ENCODE measurements around the gene LRMDA. TPM values are rescaled to one million over a fixed set of nuclear protein-coding genes. Genes with fewer than 3 reads are reported as not detected.

LRMDA gene
- total RNA-seq, 1 experiment from 2014 or later, result 4.8 TPM

- TF ChIP-seq SRF (IDR thresholded peaks at IDR 0.05; ENCODE audit: low read depth), result no peak
Observed at GRCh38 chr10:76463111-76463510, 1031.7 kb downstream of the LRMDA start (continued).

- ChIA-PET RAD21 (ENCODE audit: low non-redundant PET in 1 of 2, low total read pairs in 2 of 2, uncharacterized antibody in 2 of 2, unreplicated experiment in 2 of 2) (no interaction called here), CTCF (no interaction called here), POLR2A (no interaction called here)
- no peaks in the 10 kb centered on the region for H3K9me2 ChIP-seq (ENCODE audit: insufficient read depth)
- H3K9me3 ChIP-seq (ENCODE audit: control insufficient read depth in 1 of 2, insufficient read depth in 1 of 2, low read depth in 1 of 2, low read length in 2 of 2), result no peaks in the 10 kb centered on the region
- ATAC-seq, result no peak
- intact Hi-C loops (cut with micrococcal nuclease), result no loop called here
- H3K4me3 ChIP-seq (replicated peaks in 1 of 2; ENCODE audit: low read depth in 1 of 2, low read length in 2 of 2), result no peak overlapping the region
- H3K9ac ChIP-seq (ENCODE audit: low read length), result no peak overlapping the region
- no peak overlapping the region for H3K27ac ChIP-seq (ENCODE audit: low read depth, low read length)
- H3K4me1 ChIP-seq (ENCODE audit: control insufficient read depth in 1 of 2, insufficient read depth in 2 of 2, low read length in 2 of 2), result no peaks in the 10 kb centered on the region
- no peaks in the 10 kb centered on the region for H3K36me3 ChIP-seq (ENCODE audit: control insufficient read depth in 1 of 2, insufficient read depth in 2 of 2, low read length in 2 of 2)
- no peak for DNase-seq (ENCODE audit: low read depth, low spot score)
- TF ChIP-seq CEBPB (IDR thresholded peaks at IDR 0.05; ENCODE audit: low read depth) (no peak), REST (IDR thresholded peaks at IDR 0.05; ENCODE audit: low read depth) (no peak), JUND (IDR thresholded peaks at IDR 0.05) (no peak), POLR2AphosphoS5 (IDR thresholded peaks at IDR 0.05; ENCODE audit: low read depth, low read length) (no peak), ZFX (IDR thresholded peaks at IDR 0.05) (no peak), MAX (IDR thresholded peaks at IDR 0.05) (no peak)
- no peaks in the 10 kb centered on the region for H3K79me2 ChIP-seq (ENCODE audit: insufficient read depth, low read length)
- peaks cover 6% of the 10 kb centered on the region for H3K27me3 ChIP-seq (ENCODE audit: insufficient read depth, low read length)
- no peak overlapping the region for H2AFZ ChIP-seq (ENCODE audit: low read depth, low read length, poor library complexity, severe bottlenecking)
- no TSS peak for BruUV-seq (replicated peaks)
- no peaks in the 10 kb centered on the region for H4K20me1 ChIP-seq (ENCODE audit: insufficient read depth)
- H3K4me2 ChIP-seq (ENCODE audit: low read length), result no peak overlapping the region
Observed at GRCh38 chr10:76466836-76467503, 1035.5 kb downstream of the LRMDA start.

All from HCT116 (cell line).